GM23338 (cell line): Measurements from ENCODE around the gene SCAPER.

ENCODE experiments used
- EZH2 ChIP-seq: fragments of 200-600 bp; sonication (generic); IDR thresholded peaks from one replicate; pipeline ENCODE4 v1.8.0; 2017; ENCODE audit warnings: antibody characterized with exemption, mild to moderate bottlenecking, low read depth; ENCODE audit not compliant: unreplicated experiment
- TF ChIP-seq, protein P1 (sequence below), 2 experiments: fragments of 200-600 bp in 1 of 2; sonication (generic) in 1 of 2; conservative IDR thresholded peaks; 2 replicates each; pipeline versions ENCODE4 v1.5.1 to v1.6.1; 2016 to 2017; ENCODE audit warnings: antibody characterized with exemption in 2 of 2, low read depth in 2 of 2, mild to moderate bottlenecking in 2 of 2, moderate library complexity in 1 of 2

DNA sequence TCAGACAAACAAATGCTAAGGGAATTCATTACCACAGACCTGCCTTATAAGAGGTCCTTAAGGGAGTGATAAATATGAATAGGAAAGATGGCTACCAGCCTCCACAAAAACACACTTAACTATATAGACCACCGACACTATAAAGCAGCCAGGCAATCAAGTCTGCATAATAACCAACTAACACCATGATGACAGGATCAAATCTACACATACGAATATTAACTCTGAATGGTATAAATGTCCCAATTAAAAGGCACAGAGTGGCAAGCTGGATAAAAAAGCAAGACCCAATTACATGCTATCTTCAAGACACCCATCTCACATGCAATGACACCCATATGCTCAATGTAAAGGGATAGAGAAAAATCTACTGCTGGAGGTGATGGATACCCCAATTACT lies 221.1 kb downstream of the SCAPER start:
- TF ChIP-seq, protein P1, sequence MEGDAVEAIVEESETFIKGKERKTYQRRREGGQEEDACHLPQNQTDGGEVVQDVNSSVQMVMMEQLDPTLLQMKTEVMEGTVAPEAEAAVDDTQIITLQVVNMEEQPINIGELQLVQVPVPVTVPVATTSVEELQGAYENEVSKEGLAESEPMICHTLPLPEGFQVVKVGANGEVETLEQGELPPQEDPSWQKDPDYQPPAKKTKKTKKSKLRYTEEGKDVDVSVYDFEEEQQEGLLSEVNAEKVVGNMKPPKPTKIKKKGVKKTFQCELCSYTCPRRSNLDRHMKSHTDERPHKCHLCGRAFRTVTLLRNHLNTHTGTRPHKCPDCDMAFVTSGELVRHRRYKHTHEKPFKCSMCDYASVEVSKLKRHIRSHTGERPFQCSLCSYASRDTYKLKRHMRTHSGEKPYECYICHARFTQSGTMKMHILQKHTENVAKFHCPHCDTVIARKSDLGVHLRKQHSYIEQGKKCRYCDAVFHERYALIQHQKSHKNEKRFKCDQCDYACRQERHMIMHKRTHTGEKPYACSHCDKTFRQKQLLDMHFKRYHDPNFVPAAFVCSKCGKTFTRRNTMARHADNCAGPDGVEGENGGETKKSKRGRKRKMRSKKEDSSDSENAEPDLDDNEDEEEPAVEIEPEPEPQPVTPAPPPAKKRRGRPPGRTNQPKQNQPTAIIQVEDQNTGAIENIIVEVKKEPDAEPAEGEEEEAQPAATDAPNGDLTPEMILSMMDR (conservative IDR thresholded peaks at IDR 0.05; ENCODE audit: low read depth in 2 of 2), result no peak
- no peak for TF ChIP-seq EZH2
